ENCODE results near the gene KRTAP12-1.
"Not testable (repeated sequence)": the region's sequence is repeated elsewhere in the genome, so short reads cannot be mapped to it uniquely, and the experiment has no call there.

KRTAP12-1 gene

DNA sequence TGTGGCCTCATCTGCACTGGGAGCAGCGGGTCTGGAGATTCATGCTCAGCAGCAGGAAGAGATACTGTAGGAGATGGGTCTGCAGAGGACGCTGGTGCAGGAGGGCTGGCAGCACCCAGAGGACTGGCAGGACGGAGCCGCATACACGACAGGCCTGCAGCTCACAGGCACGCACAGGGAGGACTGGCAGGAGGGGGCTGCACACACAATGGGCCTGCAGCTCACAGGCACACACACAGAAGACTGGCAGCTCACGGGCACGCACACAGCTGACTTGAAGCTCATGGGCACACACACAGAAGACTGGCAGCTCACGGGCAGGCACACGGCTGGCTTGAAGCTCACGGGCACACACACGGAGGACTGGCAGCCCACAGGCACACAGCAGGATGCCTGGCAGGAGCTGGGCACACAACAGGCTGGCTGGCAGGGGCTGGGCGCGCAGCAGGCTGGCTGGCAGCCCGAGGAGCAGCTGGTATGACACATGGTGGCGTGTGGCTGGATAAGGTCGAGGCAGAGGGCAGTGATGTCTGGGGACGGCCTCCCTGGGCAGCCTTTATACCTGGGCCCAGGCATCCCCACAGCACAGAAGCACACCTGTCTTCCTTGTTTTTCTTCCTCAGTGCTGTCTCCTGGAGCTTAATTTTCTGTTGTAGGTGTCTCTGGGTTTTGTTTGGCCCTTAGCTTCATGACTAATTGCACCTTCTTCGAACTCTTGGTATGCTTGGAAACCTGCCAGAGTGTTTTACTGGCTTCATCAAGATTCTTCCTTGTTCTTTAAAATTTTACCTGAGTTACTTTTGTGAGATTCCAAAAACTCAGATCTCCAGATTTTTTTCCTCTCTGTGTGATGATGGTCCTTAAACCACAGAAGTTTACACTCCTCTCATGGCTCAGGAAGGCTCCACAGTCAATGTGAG lies 15.3 kb downstream of the KRTAP12-1 start, which contains the start of gene KRTAP12-2:
TSS of gene KRTAP12-2 (minus strand) at position 527 of the 920 bp plus-strand sequence. CDS start at position 486, 41 bp downstream.
- TF ChIP-seq, protein P1, sequence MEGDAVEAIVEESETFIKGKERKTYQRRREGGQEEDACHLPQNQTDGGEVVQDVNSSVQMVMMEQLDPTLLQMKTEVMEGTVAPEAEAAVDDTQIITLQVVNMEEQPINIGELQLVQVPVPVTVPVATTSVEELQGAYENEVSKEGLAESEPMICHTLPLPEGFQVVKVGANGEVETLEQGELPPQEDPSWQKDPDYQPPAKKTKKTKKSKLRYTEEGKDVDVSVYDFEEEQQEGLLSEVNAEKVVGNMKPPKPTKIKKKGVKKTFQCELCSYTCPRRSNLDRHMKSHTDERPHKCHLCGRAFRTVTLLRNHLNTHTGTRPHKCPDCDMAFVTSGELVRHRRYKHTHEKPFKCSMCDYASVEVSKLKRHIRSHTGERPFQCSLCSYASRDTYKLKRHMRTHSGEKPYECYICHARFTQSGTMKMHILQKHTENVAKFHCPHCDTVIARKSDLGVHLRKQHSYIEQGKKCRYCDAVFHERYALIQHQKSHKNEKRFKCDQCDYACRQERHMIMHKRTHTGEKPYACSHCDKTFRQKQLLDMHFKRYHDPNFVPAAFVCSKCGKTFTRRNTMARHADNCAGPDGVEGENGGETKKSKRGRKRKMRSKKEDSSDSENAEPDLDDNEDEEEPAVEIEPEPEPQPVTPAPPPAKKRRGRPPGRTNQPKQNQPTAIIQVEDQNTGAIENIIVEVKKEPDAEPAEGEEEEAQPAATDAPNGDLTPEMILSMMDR (IDR thresholded peaks at IDR 0.05; ENCODE audit: low read depth, low read length): no peak
- Histone ChIP-seq H3K4me1 (no peaks in the 10 kb centered on the region), H3K27me3 (peaks cover 1% of the 10 kb centered on the region; the same call in 1 of the 2 replicates), H3K36me3 (no peaks in the 10 kb centered on the region), H3K9me3 (no peaks in the 10 kb centered on the region), H3K4me3 (ENCODE audit: low read depth, low read length) (no peak within 1 kb of the TSS)
- no peak for DNase-seq

DNA sequence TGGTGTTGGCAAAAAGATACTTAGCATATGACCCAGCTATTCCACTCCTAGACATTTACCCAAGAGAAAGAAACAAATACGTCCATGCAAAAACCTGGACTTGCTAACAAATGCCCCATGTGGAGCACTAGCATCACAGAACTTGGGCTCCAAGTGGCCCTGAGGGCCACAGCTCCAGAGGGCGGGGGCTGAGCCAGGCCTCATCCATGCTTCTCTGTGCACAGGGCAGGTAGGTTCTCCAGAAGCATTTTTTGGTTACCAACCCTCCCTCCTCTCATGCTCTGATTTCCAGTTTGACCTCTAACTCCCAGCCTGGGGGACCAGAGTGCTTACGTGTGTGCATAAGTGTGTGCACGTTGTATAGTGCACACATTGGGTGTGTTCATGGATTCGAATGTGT lies 17.3 kb downstream of the KRTAP12-1 start:
- TF ChIP-seq, protein P1 (IDR thresholded peaks at IDR 0.05; ENCODE audit: low read depth, low read length): no peak
- Histone ChIP-seq H3K4me3 (ENCODE audit: low read depth, low read length) (no peak overlapping the region), H3K27me3 (peaks cover 4% of the 10 kb centered on the region; the same call in 1 of the 2 replicates), H3K4me1 (no peaks in the 10 kb centered on the region), H3K36me3 (no peaks in the 10 kb centered on the region), H3K9me3 (no peaks in the 10 kb centered on the region)
- no peak for DNase-seq

DNA sequence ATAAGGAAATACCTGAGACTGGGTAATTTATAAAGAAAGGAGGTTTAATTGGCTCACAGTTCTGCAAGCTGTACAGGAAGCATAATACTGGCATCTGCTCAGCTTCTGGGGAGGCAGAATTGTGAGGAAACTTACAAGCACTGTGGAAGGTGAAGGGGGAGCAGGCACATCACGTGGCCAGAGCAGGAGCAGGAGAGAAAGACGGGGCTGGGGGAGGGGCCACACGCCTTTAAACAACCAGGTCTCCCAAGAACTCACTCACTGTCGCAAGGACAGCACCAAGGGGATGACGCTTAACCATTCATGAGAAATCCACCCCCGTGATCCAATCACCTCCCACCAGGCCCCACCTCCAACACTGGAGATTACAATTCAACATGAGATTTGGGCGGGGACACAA lies 20.4 kb downstream of the KRTAP12-1 start:
- H3K9me3 ChIP-seq; H3K4me1 ChIP-seq; H3K36me3 ChIP-seq; DNase-seq; H3K4me3 ChIP-seq (ENCODE audit: low read depth, low read length): not testable (repeated sequence)
- peaks cover 11% of the 10 kb centered on the region; the same call in 1 of the 2 replicates for H3K27me3 ChIP-seq

DNA sequence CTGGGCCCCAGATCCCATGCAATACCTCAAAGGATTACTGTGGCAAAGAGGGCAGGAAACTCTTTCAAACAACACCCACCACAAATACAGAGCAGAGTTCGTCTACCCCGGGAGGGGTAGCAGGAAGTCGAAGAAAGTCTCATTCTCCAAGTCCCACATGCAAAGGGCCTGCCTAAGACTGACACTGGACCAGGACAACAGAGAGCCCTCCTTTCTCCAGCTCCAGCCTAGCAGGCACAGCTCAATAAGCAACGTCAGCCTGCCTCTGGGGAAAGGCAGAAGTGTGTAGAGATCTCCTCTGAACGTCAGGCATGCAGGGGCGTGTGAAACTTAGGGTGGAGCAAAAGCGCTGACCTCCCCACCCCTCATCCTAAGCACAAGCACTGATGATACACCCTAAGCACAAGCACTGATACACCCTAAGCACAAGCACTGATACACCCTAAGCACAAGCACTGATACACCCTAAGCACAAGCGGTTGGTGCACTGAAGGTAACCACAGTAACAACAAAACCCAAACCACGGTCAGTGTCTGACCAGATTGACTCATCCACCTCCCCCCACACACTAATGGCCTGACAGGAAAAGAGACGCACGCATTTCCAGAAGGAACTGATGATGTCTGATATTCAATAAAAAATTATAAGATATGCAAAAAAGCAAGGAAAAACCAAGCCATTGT lies 22.9 kb downstream of the KRTAP12-1 start:
- no peaks in the 10 kb centered on the region for H3K36me3 ChIP-seq
- no peak overlapping the region for H3K4me3 ChIP-seq (ENCODE audit: low read depth, low read length)
- H3K9me3 ChIP-seq: no peaks in the 10 kb centered on the region
- DNase-seq: no peak
- no peaks in the 10 kb centered on the region for H3K4me1 ChIP-seq
- TF ChIP-seq, protein P1 (IDR thresholded peaks at IDR 0.05; ENCODE audit: low read depth, low read length): no peak
- peaks cover 11% of the 10 kb centered on the region; the same call in 1 of the 2 replicates for H3K27me3 ChIP-seq

DNA sequence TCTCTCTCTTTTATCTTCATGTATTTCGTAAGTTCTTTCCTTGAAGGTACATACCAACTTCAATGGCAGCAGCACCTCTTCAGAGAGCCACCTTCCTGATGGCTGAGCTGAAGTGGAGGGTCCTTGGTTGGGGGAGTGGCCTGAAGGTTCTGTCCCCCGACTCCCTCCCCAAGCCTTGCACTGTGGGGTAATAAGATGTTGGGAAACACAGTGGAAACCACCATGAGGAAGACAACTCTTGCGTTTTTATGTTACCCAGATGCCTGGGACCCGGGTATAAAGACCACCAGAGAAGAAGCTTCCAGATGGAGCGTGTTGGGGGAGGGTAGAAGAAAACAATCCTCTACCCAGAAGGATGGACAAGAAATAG lies 23.4 kb downstream of the KRTAP12-1 start:
- TF ChIP-seq, protein P1 (IDR thresholded peaks at IDR 0.05; ENCODE audit: low read depth, low read length): no peak
- Histone ChIP-seq H3K36me3 (no peaks in the 10 kb centered on the region), H3K4me3 (ENCODE audit: low read depth, low read length) (no peak overlapping the region), H3K4me1 (no peaks in the 10 kb centered on the region), H3K9me3 (no peaks in the 10 kb centered on the region), H3K27me3 (peaks cover 11% of the 10 kb centered on the region; the same call in 1 of the 2 replicates)
- DNase-seq: no peak

DNA sequence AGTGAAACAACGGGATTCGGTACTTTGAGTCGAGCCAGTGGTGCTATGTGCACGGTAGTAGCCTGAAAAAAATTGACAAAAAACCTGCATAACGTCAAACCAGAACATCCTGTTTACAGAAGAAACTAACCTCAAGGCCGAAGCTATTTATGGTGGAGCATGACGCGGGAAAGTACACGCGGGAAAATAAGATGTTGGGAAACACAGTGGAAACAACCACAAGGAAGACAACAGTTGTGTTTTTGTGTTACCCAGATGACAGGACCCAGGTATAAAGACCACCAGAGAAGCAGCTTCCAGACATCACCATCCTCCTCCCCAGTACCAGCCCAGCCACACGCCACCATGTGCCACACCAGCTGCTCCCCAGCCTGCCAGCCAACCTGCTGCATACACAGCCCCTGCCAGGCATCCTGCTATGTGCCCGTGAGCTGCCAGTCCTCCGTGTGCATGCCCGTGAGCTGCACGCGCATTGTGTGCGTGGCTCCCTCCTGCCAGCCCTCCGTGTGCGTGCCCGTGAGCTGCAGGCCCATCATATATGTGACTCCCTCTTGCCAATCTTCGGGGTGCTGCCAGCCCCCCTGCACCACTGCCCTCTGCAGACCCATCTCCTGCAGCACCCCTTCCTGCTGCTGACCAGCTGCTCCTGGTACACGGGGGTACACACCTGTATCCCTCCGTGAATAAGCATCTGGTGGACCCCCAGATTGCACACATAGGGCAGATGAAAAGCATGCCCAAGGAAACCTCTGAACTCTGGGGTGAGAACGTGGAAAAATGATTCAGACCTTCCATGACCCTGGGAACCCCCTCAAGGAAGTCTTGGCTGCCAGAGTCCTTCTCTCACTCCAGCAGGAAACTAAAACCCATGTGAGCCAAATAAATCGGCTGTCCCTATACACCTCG lies 24.1 kb downstream of the KRTAP12-1 start, which contains the start of gene KRTAP12-3:
TSS of gene KRTAP12-3 (plus strand) at position 298 of the 906 bp plus-strand sequence. CDS start at position 346, 48 bp downstream.
- TF ChIP-seq, protein P1 (IDR thresholded peaks at IDR 0.05; ENCODE audit: low read depth, low read length): no peak
- H3K27me3 ChIP-seq: peaks cover 11% of the 10 kb centered on the region; the same call in 1 of the 2 replicates
- no peaks in the 10 kb centered on the region for H3K36me3 ChIP-seq
- no peak for DNase-seq
- H3K9me3 ChIP-seq: no peaks in the 10 kb centered on the region
- H3K4me3 ChIP-seq (ENCODE audit: low read depth, low read length): no peak within 1 kb of the TSS
- H3K4me1 ChIP-seq: no peaks in the 10 kb centered on the region

All from BE2C (cell line).